Activated T-cell treated with anti-CD3 and anti-CD28 coated beads, Interleukin-2, amount 50 U/mL, for 1 hour (primary cell): ENCODE measurements around the gene MACROD1.
"Not testable (repeated sequence)": the region's sequence is repeated elsewhere in the genome, so short reads cannot be mapped to it uniquely, and the experiment has no call there.

Experiments used
- DNase-seq: peaks from one replicate; pipeline ENCODE4 v3.0.0-alpha.2; 2020

Gene MACROD1

GRCh38 chr11:64052938-64053622 is 112.8 kb downstream of the MACROD1 start:
- no peak for DNase-seq

DNA sequence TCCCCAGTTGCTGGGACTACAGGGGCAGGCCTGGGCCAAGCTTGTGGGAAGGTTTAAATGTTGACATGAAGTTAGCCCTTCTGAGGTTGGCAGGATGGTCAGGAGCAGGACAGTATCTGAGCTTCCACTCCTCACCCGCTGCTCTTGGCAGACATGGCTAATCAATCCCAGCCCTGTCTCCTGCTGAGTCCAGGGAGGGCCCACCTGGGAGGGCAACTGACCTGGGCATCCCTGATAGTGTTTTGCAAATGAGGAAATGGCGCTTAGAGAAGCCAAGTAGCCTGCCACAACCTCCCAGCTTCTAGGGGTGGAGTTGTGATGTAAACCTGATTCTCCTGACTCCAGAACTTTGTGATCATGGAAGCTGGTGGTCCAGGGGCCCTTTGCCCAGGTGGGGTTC is 113.5 kb downstream of the MACROD1 start:
- DNase-seq: no peak

GRCh38 chr11:64051297-64051696 is 114.6 kb downstream of the MACROD1 start:
- DNase-seq: no peak

- no peak for DNase-seq
Measured at GRCh38 chr11:64049509-64049908, 116.4 kb downstream of the MACROD1 start.

DNA sequence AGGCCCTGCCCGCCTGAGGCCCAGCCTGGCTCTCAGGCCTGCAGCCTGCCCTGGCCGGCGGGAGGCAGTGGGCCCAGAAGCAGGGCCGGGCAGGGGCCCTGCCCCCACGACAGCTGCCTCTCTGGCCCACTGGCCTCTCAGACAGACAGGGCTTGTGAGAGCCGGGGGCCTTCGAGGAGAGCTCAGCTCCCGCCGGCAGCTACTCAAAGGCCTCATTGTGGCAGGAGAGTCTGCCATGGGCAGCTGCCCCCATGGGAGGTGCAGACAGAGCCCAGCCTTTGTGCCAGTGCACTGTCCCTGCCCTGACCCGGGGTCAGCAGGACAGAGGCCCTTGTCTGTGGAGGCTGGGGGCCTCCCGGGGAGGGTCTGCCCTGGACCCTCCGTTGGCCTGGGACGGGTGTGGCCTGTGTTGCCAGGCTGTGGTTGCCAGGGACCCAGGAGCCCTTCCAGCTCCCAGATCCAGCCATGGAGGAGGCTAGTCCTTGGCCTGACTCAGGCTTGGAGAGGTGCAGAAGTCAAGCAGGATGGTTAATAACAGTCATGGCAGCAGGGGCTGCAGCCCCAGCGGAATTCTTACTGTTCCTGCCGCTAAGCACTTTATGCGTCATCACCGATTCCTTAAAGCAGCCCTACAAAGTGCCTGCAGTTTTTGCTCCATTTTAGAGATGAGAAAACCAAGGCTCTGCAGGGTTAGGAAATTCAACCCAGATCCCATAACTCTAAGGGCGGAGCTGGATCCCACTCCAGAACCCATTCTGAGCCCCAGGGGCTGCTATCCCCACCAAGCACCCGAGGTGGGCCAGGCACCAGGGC is 117.7 kb downstream of the MACROD1 start:
- DNase-seq: no peak

GRCh38 chr11:64047373-64047772 is 118.5 kb downstream of the MACROD1 start:
- DNase-seq: not testable (repeated sequence)

GRCh38 chr11:64045700-64046099 is 120.2 kb downstream of the MACROD1 start:
- no peak for DNase-seq

- DNase-seq: no peak
Measured at GRCh38 chr11:64044730-64045393, 121.1 kb downstream of the MACROD1 start.

DNA sequence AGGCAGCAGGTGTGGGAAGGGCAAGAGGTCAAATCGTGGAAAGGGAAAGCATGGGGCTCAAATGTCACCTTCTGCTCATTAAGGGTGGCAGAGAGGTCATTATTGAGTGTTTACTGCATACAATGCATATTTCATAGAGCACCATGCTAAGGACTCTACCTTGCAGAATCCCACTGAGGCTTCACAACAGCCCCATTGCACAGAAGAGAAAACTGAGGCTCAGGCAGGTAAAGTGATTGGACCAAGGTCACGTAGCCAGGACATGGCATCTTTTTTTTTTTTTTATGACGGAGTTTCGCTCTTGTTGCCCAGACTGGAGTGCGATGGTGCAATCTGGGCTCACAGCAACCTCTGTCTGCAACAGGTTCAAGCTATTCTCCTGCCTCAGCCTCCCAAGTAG is 122.4 kb downstream of the MACROD1 start:
- DNase-seq: no peak

DNA sequence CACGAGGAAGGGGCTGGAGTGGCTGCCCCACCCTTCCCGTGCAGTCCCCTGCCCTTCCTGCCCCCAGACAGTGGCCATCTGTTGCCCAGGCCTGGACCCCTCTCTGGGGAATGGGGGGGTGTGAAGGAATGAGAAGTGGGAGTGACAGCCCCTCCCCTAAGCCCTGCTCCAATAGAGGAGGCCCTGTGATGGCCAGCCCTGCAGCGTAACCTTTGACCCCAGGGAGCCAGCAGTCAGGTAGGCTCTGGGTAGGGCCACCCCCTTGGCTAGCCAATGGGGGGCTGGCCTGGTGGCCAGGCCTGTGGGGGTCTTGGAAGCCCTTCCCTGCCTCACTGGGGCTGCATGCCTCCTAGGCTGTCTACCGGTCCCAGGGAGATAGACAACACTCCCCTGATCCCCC is 123.6 kb downstream of the MACROD1 start:
- DNase-seq: no peak

DNA sequence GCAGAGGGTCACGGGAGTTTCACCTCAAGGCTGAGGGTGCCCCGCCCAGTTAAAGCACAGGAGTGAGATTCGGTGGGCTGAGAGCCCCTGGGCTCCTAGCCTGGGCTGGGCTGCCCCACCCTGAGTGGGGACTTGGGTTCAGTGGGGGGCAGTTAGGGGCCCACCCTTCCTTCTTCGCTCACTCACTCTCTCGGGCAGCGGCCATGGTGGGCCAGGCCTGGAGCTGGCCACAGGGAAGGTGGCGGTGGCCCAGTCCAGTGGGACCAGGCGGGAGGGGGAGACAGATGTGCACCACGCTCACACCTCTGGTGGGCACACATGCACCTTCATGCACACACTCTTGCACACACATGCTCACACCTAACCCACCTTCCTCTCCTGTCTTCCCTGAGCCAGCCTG is 124.1 kb downstream of the MACROD1 start:
- no peak for DNase-seq

- no peak for DNase-seq
Measured at GRCh38 chr11:64040684-64041322, 125.1 kb downstream of the MACROD1 start.

DNA sequence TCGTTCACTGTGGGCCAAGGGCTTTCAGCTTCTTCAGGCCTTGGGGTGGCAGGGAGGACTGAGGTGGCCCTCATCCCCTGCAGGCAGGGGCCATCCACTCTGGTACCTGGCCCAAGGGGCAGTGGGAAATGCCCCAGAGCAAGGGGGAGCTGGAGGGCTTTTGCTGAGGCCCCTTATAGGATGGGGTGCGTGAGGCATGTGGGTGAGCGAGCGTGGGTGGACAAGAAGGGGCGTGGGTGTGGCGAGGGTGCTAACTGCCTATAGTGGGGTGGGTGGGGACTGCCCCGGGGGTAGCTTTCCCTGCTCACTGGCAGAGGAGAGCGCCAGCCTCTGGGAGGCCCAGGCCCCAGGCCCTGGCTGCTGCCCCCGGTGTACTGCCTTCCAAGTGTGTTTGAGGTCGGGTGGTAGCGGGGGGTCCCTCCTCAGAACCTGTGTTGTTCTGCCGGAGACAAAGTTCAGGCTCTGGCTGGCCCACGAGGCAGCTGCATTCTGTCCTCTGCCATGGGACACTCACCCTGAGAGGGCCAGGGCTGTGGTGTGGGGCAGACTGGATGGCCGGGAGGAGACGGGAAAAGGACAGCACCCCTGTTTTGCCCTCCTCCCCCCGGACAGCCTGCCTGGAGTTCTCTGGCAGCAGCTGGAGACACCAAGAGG is 126.8 kb downstream of the MACROD1 start:
- DNase-seq: no peak

GRCh38 chr11:64038500-64038899 is 127.4 kb downstream of the MACROD1 start:
- no peak for DNase-seq

DNA sequence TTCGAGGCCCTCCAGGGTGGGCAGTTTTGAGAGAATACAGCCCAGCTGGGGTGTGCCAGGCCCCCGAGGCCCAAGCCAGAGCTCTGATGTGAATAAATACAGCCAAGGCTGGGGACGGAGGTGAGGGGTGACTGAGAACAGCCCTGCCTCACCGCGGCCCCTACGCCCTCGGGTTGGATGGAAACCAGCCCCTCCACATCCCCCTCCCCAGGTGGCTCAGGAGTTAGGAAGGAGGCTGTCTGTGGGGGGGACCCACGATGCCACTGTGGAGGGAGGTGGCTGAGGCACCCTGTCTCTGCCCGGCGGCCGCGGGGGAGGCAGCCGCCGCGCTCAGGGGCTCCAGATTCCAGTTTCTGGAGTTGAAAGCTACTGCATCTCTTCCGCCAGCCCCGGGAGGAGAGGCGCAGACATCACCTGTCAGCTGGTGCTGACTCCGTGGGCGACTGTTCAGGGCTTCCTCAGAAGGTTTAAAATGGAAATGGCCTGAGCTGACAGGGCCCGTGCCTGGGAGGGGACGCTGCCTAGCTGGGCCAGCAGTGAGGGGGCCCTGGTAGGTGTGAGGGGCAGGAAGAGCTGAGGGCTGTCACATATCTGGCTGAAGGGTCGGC is 128.8 kb downstream of the MACROD1 start:
- DNase-seq: no peak

DNA sequence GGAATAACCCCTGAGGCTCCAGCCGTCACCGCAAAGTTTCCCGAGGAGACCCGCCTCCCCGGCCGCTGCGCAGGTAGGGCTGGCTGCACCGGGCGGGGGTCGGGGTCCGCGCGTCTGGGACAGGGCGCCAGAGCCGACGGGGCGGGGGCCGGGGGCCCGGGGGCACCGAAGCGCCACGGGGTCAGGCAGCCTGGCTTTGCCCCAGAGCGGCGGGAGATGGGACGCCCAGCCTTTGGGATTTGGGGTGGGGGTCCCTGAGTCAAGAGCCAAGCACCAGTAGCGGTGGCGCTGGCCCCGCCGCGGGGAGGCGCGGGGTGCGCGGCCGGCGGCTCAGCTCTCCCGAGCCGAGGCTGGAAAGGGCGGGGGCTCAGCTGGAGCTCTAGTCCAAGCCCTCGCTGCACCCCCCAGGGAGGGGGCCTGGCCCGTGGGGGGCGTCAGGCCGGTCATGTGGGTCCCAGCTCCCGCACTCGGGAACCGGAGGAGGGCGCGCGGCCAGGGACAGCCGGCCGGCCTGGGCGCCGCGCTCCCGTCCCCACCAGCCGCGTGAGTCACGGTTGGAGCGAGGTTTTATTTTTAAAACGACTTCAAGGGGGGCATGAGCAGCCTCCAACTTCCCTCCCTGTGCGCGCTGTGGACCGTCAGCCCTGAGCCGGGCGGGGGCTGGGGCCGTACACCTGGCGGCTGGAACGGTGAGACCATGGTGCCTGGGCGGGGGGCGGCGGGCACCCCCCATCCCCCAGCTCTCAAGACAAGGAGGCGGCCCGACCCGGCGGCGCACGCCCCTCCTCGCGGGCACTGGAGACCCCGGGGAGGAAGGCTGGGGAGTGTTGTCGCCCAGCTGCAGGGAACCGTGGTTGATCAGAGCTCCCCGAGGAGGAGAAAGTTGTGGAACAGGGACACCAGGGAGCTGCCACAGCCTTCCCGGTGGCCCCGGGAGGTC is 129.6 kb downstream of the MACROD1 start:
- no peak for DNase-seq

DNA sequence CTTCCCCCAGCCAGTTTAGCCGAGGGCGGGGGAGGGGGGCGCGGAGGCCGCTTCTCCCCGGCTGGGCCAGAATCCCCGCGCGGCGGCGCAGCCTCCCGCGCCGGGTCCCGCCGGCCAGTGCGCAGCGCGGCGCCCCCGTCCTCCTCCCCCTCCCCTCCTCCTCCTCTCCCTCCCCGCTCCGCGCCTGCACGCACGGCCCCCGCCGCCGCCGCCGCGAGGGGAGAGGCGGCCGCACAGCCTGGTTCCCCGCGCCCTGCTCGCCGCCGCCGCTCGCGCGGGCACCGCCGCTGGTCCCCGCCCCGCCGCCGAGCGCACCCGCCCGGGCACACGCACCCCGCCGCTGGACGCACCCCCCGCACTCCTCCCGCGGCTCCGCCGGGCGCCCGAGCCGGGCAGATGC is 130.3 kb downstream of the MACROD1 start, which contains the start of gene FLRT1:
TSS of gene FLRT1 (plus strand) at position 356 of the 400 bp plus-strand sequence. CDS start 80,337 bp downstream, outside the sequence.
- no peak for DNase-seq

- no peak for DNase-seq
Measured at GRCh38 chr11:64035081-64035524, 130.8 kb downstream of the MACROD1 start.

DNA sequence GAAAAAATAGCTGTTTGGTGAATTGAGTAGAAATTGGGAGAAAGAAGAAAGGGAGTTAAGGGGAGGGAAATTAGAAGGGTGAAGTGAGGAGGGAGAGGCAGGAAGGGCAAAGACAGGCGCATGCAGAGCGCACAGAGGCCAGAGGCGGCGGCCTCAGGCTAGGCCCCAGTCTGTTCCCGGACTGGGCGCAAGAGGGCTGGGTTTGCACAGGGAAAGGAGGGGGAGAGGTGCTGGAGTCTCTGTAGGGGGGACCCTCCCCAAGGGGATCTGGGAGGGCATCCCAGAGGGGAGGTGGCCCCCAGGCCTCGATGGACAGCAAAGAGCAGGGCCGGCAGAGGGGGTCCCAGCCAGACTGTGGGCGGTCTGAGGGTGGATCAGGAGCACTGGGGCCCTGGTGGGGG is 131.5 kb downstream of the MACROD1 start:
- no peak for DNase-seq

- no peak for DNase-seq
Measured at GRCh38 chr11:64032050-64032449, 133.9 kb downstream of the MACROD1 start.

GRCh38 chr11:64031001-64031400 is 134.9 kb downstream of the MACROD1 start:
- no peak for DNase-seq
